Measurements from ENCODE around the gene PRKCA. TPM values are rescaled to one million over a fixed set of nuclear protein-coding genes. Genes with fewer than 3 reads are reported as not detected.

PRKCA gene
- total and polyA plus RNA-seq, 2 of the 13 experiments (the other 11 are each of a cell fraction or from before 2014, with no cell fraction given): 18.5 to 21.5 TPM

- no peak for ATAC-seq
- no peaks in the 10 kb centered on the region for H3K27me3 ChIP-seq (ENCODE audit: control insufficient read depth in 1 of 2, insufficient read depth in 2 of 2, low read length in 2 of 2)
- in situ Hi-C loops (cut with HindIII; ENCODE audit: extremely low pct_ligation_motif_present, low pct_unique_long_range_greater_than_20kb): no loop called here
- no peak for TF ChIP-seq SATB2 (CRISPR knock-in tag; IDR thresholded peaks at IDR 0.05)
- no peak for TF ChIP-seq ZNF746 (CRISPR knock-in tag; IDR thresholded peaks at IDR 0.05)
- TF ChIP-seq DDIT3 (CRISPR knock-in tag; IDR thresholded peaks at IDR 0.05): no peak
- TF ChIP-seq ZBTB1 (CRISPR knock-in tag; IDR thresholded peaks at IDR 0.05; ENCODE audit: borderline replicate concordance): no peak
- intact Hi-C loops (cut with micrococcal nuclease; ENCODE audit: unreplicated experiment): no loop called here
- no peaks in the 10 kb centered on the region for H4K20me1 ChIP-seq (ENCODE audit: insufficient read depth, low read length)
- WGBS (ENCODE audit: low lambda C conversion rate): 98% methylated on average over 8 of the region's 8 CpGs
- ChIA-PET CTCF (ENCODE audit: low intra/inter-chr PET ratio, low total read pairs) (no interaction called here), POLR2A (no interaction called here)
- no peaks in the 10 kb centered on the region for H3K9me3 ChIP-seq (ENCODE audit: low read length)
- no peak for FAIRE-seq
- H3K79me2 ChIP-seq (ENCODE audit: insufficient read depth, low read length): peaks cover 41% of the 10 kb centered on the region
- BruUV-seq (replicated peaks): no TSS peak
- H3K4me3 ChIP-seq (replicated peaks in 1 of 3; ENCODE audit: insufficient read depth in 1 of 3, low read depth in 2 of 3, low read length in 3 of 3): no peak overlapping the region
- peaks cover 9 to 23% of the 10 kb centered on the region in 2 experiments for H3K36me3 ChIP-seq (replicated peaks in 1 of 2; ENCODE audit: control insufficient read depth in 1 of 2, insufficient read depth in 2 of 2, low read length in 2 of 2)
- 0 out of 2 replicates have a peak, but pooled peaks cover 7% of the 10 kb centered on the region for H3K4me1 ChIP-seq (ENCODE audit: insufficient read depth, low read length)
- no peak overlapping the region for H3K9ac ChIP-seq (ENCODE audit: insufficient read depth, low read depth, low read length)
- H3K4me2 ChIP-seq (ENCODE audit: low read depth, low read length): no peak overlapping the region
- no peak overlapping the region for H2AFZ ChIP-seq (ENCODE audit: low read length)
- H3K27ac ChIP-seq (ENCODE audit: extremely low read length, insufficient read depth, low read length): no peak overlapping the region
- DNase-seq (ENCODE audit: low spot score): no peak
Measured at GRCh38 chr17:66313995-66314659, 11.7 kb downstream of the PRKCA start.

GRCh38 chr17:66317629-66318028, 15.2 kb downstream of the PRKCA start:
- no peak for ATAC-seq
- H3K9ac ChIP-seq (ENCODE audit: insufficient read depth, low read depth, low read length): no peak overlapping the region
- no peaks in the 10 kb centered on the region for H3K27me3 ChIP-seq (ENCODE audit: control insufficient read depth in 1 of 2, insufficient read depth in 2 of 2, low read length in 2 of 2)
- ChIA-PET POLR2A (no interaction called here), CTCF (ENCODE audit: low intra/inter-chr PET ratio, low total read pairs) (no interaction called here)
- in situ Hi-C loops (cut with HindIII; ENCODE audit: extremely low pct_ligation_motif_present, low pct_unique_long_range_greater_than_20kb) (no loop called here), intact Hi-C loops (cut with micrococcal nuclease; ENCODE audit: unreplicated experiment) (no loop called here)
- no peak overlapping the region for H2AFZ ChIP-seq (ENCODE audit: low read length)
- peaks cover 0 to 3% of the 10 kb centered on the region in 2 experiments; a peak in 1 of 5 replicates for H3K36me3 ChIP-seq (replicated peaks in 1 of 2; ENCODE audit: control insufficient read depth in 1 of 2, insufficient read depth in 2 of 2, low read length in 2 of 2)
- H3K9me3 ChIP-seq (ENCODE audit: low read length): peaks cover 12% of the 10 kb centered on the region
- peaks cover 18% of the 10 kb centered on the region for H3K4me1 ChIP-seq (ENCODE audit: insufficient read depth, low read length)
- BruUV-seq (replicated peaks): no TSS peak
- no peaks in the 10 kb centered on the region for H4K20me1 ChIP-seq (ENCODE audit: insufficient read depth, low read length)
- H3K4me2 ChIP-seq (ENCODE audit: low read depth, low read length): no peak overlapping the region
- no peak for DNase-seq (ENCODE audit: low spot score)
- peaks cover 52% of the 10 kb centered on the region for H3K79me2 ChIP-seq (ENCODE audit: insufficient read depth, low read length)
- H3K4me3 ChIP-seq (replicated peaks in 1 of 3; ENCODE audit: insufficient read depth in 1 of 3, low read depth in 2 of 3, low read length in 3 of 3): no peak overlapping the region
- TF ChIP-seq SNAPC5 (CRISPR knock-in tag; IDR thresholded peaks at IDR 0.05; ENCODE audit: borderline replicate concordance): no peak
- no peak for TF ChIP-seq RFX3 (CRISPR knock-in tag; IDR thresholded peaks at IDR 0.05)
- TF ChIP-seq MAFF (IDR thresholded peaks at IDR 0.05; ENCODE audit: low read depth, low read length): no peak
- TF ChIP-seq NFKB2 (CRISPR knock-in tag; IDR thresholded peaks at IDR 0.05; ENCODE audit: borderline replicate concordance): no peak
- no peak for TF ChIP-seq NR2F6 (IDR thresholded peaks at IDR 0.05)
- no peak for TF ChIP-seq NR2F6 (CRISPR knock-in tag; IDR thresholded peaks at IDR 0.05)
- no peak for TF ChIP-seq TP53 (CRISPR knock-in tag; conservative IDR thresholded peaks at IDR 0.05)
- no peak for TF ChIP-seq ZNF644 (CRISPR knock-in tag; IDR thresholded peaks at IDR 0.05; ENCODE audit: low read depth)
- TF ChIP-seq TFDP1 (CRISPR knock-in tag; IDR thresholded peaks at IDR 0.05; ENCODE audit: borderline replicate concordance): no peak
- no peak for TF ChIP-seq ZNF549 (CRISPR knock-in tag; IDR thresholded peaks at IDR 0.05)
- no peak for TF ChIP-seq ZBTB3 (CRISPR knock-in tag; IDR thresholded peaks at IDR 0.05; ENCODE audit: borderline replicate concordance, low read depth)
- no peak overlapping the region for H3K27ac ChIP-seq (ENCODE audit: extremely low read length, insufficient read depth, low read length)
- no peak for FAIRE-seq

Measured in HepG2 (cell line).